Thyroid gland (tissue), 4 donors: Measurements from ENCODE around the gene CAPS2. TPM values are rescaled to one million over a fixed set of nuclear protein-coding genes. Genes with fewer than 3 reads are reported as not detected.

Experiments
- DNase-seq, 2 donors: peaks; one replicate each; pipeline ENCODE4 v3.0.0-alpha.2; 2019
- H3K27ac ChIP-seq, 3 donors: fragments of 200-600 bp; sonication (generic); 1 replicate in 2 of 3; 2 replicates in 1 of 3; pipeline ENCODE4 v1.5.1; 2016 to 2019; ENCODE audit warnings: mild to moderate bottlenecking in 1 of 3, moderate library complexity in 1 of 3
- H3K27me3 ChIP-seq: fragments of 200-600 bp; sonication (generic); one replicate; pipeline ENCODE4 v1.5.1; 2019
- H3K36me3 ChIP-seq, 2 donors: fragments of 200-600 bp; sonication (generic); one replicate each; pipeline ENCODE4 v1.5.1; 2016 to 2019
- H3K4me1 ChIP-seq, 2 donors: fragments of 200-600 bp; sonication (generic); one replicate each; pipeline ENCODE4 v1.5.1; 2017 to 2019
- H3K4me3 ChIP-seq, 3 donors: fragments of 200-600 bp; sonication (generic); replicated peaks in 1 of 3; 1 replicate in 2 of 3; 2 replicates in 1 of 3; pipeline ENCODE4 v1.5.1; 2016; ENCODE audit warnings: mild to moderate bottlenecking in 1 of 3
- H3K9me3 ChIP-seq: fragments of 200-600 bp; sonication (generic); one replicate; pipeline ENCODE4 v1.5.1; 2017
- CTCF ChIP-seq, 6 experiments: fragments of 200-600 bp in 3 of 6; fragments of 450-650 bp in 3 of 6; sonication (generic) in 3 of 6; IDR thresholded peaks; one replicate each; pipeline ENCODE4 v1.5.1; 2016 to 2019; ENCODE audit warnings: antibody characterized with exemption in 6 of 6, mild to moderate bottlenecking in 2 of 6, inconsistent platforms in 1 of 6, moderate library complexity in 1 of 6
- POLR2A ChIP-seq, 2 donors: fragments of 450-650 bp; IDR thresholded peaks; one replicate each; pipeline ENCODE4 v1.6.1; 2017; ENCODE audit warnings: antibody characterized with exemption in 2 of 2, mild to moderate bottlenecking in 2 of 2, moderate library complexity in 1 of 2
- WGBS, 2 donors: methylation state at CpG; one replicate each; pipeline ENCODE4 v1.1.5; 2017; 5-methylcytosine and 5-hydroxymethylcytosine counted together
- intact Hi-C: fragments of 100-400 bp; cut with DNase I; formaldehyde crosslinking; loops from one replicate; pipeline ENCODE4 v1.15.1; 2023
- total RNA-seq, 4 donors: library from RNA; depleted of rRNA; stranded (reverse); fragments of >200 nt; gene quantifications; one replicate each; pipeline ENCODE4 v1.2.3, GENCODE V29; 2016

Gene CAPS2
- total RNA-seq: 10 to 100 TPM; 19.2 to 38.9 (median 25.6) TPM

- H3K27ac ChIP-seq: peak within 1 kb of the TSS in 2 of 3 donors; percentile 44 to 62
- peak within 1 kb of the TSS; percentile 32 to 65 (median 57) for H3K4me3 ChIP-seq
- no peaks in the 10 kb centered on the region for H3K36me3 ChIP-seq
- DNase-seq: peak; percentile 81 to 86
- H3K4me1 ChIP-seq: peaks cover 0 to 5% of the 10 kb centered on the region in 2 donors
- no peaks in the 10 kb centered on the region for H3K27me3 ChIP-seq
- 4% methylated on average over 28 to 34 of the region's 40 CpGs for WGBS, 2 donors
- intact Hi-C loops: no loop called here
- TF ChIP-seq POLR2A (IDR thresholded peaks at IDR 0.05): peak in 1 of 2 donors; percentile 43
- no peak for TF ChIP-seq CTCF (IDR thresholded peaks at IDR 0.05)
- H3K9me3 ChIP-seq: no peaks in the 10 kb centered on the region
Observed at GRCh38 chr12:75329918-75330826, at the start of gene CAPS2. CAPS2 (minus strand) TSS chr12:75330324; CDS start chr12:75326498, 3,826 bp downstream.

GRCh38 chr12:75378354-75378753, 48.2 kb upstream of the CAPS2 start:
- H3K9me3 ChIP-seq: no peaks in the 10 kb centered on the region
- WGBS, 2 donors: 89 to 95% methylated on average over 1 of the region's 1 CpG
- no peaks in the 10 kb centered on the region for H3K4me1 ChIP-seq
- no peaks in the 10 kb centered on the region for H3K36me3 ChIP-seq
- H3K27me3 ChIP-seq: no peaks in the 10 kb centered on the region
- no peak for DNase-seq
- intact Hi-C loops: no loop called here
- no peak overlapping the region for H3K4me3 ChIP-seq
- no peak overlapping the region for H3K27ac ChIP-seq
- TF ChIP-seq CTCF (IDR thresholded peaks at IDR 0.05): no peak
- TF ChIP-seq POLR2A (IDR thresholded peaks at IDR 0.05): no peak

- H3K9me3 ChIP-seq: no peaks in the 10 kb centered on the region
- no peak overlapping the region for H3K27ac ChIP-seq
- intact Hi-C loops: no loop called here
- WGBS, 2 donors: 94 to 100% methylated on average over 2 of the region's 2 CpGs
- no peak overlapping the region for H3K4me3 ChIP-seq
- no peaks in the 10 kb centered on the region for H3K27me3 ChIP-seq
- no peaks in the 10 kb centered on the region for H3K4me1 ChIP-seq
- DNase-seq: no peak
- H3K36me3 ChIP-seq: no peaks in the 10 kb centered on the region
- TF ChIP-seq CTCF (IDR thresholded peaks at IDR 0.05) (no peak), POLR2A (IDR thresholded peaks at IDR 0.05) (no peak)
Observed at GRCh38 chr12:75374971-75375370, 44.8 kb upstream of the CAPS2 start.

- no peak for DNase-seq
- H3K36me3 ChIP-seq: no peaks in the 10 kb centered on the region
- no peaks in the 10 kb centered on the region for H3K4me1 ChIP-seq
- intact Hi-C loops: no loop called here
- TF ChIP-seq POLR2A (IDR thresholded peaks at IDR 0.05) (no peak), CTCF (IDR thresholded peaks at IDR 0.05) (no peak)
- H3K9me3 ChIP-seq: no peaks in the 10 kb centered on the region
- WGBS, 2 donors: 93 to 97% methylated on average over 1 of the region's 1 CpG
- H3K4me3 ChIP-seq: no peak overlapping the region
- H3K27ac ChIP-seq: no peak overlapping the region
- H3K27me3 ChIP-seq: no peaks in the 10 kb centered on the region
Observed at GRCh38 chr12:75366629-75367028, 36.5 kb upstream of the CAPS2 start.

GRCh38 chr12:75364919-75365318, 34.8 kb upstream of the CAPS2 start:
- TF ChIP-seq CTCF (IDR thresholded peaks at IDR 0.05) (no peak), POLR2A (IDR thresholded peaks at IDR 0.05) (no peak)
- Histone ChIP-seq H3K4me3 (no peak overlapping the region), H3K27me3 (no peaks in the 10 kb centered on the region)

More at GRCh38 chr12:75364919-75365318, 34.8 kb upstream of the CAPS2 start:
- no peaks in the 10 kb centered on the region for H3K9me3 ChIP-seq
- DNase-seq: no peak
- H3K27ac ChIP-seq: no peak overlapping the region
- H3K36me3 ChIP-seq: no peaks in the 10 kb centered on the region
- no peaks in the 10 kb centered on the region for H3K4me1 ChIP-seq
- intact Hi-C loops: no loop called here
